ENCODE data around the gene NPTX2.
"Not testable (repeated sequence)": the region's sequence is repeated elsewhere in the genome, so short reads cannot be mapped to it uniquely, and the experiment has no call there.

NPTX2 gene, protein sequence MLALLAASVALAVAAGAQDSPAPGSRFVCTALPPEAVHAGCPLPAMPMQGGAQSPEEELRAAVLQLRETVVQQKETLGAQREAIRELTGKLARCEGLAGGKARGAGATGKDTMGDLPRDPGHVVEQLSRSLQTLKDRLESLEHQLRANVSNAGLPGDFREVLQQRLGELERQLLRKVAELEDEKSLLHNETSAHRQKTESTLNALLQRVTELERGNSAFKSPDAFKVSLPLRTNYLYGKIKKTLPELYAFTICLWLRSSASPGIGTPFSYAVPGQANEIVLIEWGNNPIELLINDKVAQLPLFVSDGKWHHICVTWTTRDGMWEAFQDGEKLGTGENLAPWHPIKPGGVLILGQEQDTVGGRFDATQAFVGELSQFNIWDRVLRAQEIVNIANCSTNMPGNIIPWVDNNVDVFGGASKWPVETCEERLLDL

DNA sequence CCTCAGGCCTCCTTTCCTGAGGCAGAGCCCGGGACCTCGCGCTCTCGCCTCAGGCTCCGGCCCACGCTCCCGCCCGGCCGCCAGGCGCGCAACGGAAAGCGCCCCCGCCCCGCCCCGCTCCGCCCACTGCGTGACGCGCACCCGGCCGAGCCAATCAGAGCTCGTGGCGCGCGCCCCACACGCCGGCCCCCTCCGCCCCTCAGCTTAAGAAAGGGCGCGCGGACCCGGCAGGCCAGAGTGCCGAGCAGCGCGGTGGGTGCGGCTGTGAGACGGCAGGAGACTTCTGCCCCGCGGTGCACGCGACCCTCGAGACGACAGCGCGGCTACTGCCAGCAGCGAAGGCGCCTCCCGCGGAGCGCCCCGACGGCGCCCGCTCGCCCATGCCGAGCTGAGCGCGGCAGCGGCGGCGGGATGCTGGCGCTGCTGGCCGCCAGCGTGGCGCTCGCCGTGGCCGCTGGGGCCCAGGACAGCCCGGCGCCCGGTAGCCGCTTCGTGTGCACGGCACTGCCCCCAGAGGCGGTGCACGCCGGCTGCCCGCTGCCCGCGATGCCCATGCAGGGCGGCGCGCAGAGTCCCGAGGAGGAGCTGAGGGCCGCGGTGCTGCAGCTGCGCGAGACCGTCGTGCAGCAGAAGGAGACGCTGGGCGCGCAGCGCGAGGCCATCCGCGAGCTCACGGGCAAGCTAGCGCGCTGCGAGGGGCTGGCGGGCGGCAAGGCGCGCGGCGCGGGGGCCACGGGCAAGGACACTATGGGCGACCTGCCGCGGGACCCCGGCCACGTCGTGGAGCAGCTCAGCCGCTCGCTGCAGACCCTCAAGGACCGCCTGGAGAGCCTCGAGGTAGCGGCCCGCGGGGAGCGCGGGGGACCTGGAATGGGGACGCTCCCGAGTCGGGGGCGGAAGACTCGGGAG, at the start of gene NPTX2:
Gene NPTX2, plus strand, starts transcription at position 235 of the 909 bp plus-strand sequence. Its CDS starts 177 bp downstream, at position 412.
- DNase-seq: no peak

DNA sequence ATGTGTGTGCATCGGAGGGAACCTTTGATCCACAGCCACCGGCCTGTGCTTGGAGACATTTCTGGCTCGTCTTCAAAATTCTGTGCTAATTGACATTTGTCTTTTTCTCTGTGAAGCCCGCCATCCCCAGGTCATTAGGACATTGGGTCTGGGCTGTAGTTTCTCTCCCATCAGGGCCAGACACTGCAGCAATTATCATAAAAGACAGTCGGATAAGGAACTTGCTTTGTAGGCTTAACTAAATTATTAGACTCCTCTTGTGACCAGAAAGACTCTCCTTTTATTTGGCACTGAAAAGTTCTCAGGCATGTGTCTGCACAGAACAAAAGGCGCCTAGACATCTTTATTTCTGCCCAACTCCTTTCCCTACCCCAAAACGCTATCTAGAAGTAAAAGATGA, 49.1 kb upstream of the NPTX2 start:
- DNase-seq: no peak

DNA sequence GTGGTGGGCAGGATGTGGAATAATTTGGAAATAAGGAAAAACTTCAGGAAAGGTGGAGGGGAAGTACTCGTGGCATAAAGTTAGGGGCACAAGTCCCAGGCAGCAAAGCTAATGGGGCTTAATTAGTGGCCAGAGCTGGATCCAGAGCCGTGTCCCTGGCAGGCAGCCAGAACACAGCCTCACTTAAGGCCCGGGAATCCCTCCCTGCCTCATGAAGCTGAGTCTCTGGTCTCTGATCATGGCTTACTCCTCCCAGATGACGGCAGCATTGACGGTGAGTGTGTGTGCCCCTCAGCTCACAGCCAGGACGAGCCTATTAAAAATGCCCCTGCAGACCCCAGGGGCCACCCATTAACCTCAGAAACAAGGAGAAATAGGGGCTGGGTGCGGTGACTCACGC, 48.2 kb upstream of the NPTX2 start:
- no peak for DNase-seq

DNA sequence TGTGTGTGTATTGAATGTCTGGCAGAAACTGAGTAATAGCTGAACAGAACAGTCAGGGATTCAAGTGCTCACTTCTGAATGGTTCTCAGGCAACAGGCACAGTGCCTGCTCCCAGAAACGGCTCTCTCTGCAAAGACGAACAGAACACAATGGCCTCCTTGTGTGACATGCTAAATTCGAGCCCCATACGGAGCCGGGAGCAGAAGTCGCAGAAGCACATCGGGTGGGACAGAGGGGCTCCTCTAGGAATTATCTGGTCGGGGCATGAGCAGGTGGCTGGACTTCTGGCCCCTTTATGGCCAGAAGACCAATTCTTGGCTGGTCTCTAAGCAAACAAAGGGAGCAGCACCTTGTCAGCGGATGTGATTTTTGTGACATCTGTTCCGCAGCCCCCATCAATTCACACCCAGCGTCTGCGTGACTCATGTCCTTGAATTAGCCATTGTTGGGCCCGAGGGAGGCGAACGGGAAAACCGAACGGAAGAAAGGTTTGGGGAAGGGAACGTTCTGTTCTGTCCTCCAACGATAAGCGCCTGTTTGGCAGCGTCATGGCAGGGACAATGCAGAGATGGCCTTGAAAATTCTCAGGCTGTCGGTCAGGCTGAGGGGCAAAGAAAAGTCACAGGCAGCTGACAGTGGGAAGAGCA, 47.3 kb upstream of the NPTX2 start:
- no peak for DNase-seq

DNA sequence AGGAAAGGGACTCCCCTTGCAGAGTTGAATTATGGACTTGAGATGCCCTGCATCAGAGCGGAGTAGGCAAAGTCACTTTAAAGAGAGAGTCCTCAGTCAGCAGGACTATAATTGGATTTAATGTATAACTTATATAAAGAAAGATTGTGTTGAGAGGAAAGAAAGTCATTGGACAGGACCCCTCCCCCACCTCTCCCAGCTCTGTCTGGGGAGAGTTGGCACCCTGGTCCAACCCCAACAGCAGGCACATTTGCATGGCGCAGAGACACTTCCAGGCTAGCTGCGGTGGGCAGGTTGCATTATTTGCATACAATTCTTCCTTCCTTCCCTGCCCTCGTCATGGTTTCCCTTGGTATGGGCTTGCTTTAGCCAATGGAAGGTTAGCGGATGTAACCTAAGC, 46.1 kb upstream of the NPTX2 start:
- DNase-seq: no peak

DNA sequence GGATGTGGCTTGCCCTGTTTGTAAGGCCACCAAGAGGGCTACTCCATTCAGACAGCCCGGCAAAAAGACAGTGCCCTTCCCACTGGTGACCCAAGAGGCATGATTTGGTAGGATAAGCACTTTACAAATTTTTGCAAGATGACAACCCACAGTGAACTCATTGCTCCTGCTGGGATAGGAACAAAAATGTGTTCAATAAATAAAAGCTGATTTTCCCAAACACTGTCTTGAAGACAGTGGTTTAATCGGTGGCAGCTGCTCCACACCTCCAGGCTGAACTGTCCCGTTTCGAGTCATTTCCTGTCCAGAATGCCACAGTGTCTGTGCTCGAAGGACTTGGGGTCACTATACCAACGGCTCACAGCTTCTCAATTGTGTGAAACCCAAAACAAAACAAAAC, 45.1 kb upstream of the NPTX2 start:
- DNase-seq: no peak

DNA sequence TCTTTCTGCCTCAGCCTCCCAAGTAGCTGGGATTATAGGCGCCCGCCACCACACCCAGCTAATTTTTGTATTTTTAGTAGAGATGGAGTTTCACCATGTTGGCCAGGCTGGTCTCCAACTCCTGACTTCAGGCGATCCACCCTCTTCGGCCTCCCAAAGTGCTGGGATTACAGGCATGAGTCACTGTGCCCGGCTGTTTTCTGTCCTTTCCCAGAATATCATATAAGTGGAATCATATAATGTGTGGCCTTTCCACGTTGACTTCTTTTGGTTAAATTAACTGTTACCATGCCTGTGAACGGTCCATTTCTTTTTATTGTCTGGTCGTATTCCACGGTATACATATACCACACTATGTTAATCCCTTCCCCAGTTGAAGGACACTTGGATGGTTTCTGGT, 44.4 kb upstream of the NPTX2 start:
- DNase-seq: not testable (repeated sequence)

DNA sequence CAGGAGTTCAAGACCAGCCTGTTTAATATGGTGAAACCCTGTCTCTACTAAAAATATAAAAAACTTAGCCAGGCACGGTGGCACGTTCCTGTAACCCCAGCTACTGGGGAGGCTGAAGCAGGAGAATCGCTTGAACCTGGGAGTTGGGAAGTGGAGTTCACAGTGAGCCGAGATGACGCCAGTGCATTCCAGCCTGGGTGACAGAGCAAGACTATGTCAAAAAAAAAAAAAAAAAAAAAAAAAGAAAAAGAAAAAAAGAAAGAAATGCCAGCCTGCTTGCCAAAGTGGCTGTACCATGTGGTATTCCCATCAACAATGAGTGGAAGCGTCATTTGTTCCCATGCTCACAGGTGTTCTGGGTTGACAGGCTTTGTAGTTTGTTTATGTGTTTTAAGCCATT, 43.3 kb upstream of the NPTX2 start:
- no peak for DNase-seq

DNA sequence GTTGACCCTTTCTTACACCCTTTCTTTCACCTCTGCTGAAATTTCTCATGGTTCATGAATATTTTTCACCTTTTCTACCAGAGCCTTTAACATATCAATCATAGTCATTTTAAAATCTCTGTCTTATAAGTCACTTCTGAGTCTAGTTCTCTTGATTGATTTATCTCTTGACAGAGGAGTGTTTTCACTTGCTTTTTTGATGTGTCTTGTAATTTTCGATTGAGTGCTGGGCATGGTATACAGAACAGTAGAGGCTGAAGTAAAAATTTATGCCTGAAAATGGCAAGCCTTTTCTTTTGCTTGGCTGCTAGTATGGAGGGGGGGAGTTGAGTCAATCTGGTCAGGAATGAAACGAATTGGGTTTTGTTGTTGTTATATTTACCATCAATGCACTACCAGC, 41.2 kb upstream of the NPTX2 start:
- DNase-seq: no peak

DNA sequence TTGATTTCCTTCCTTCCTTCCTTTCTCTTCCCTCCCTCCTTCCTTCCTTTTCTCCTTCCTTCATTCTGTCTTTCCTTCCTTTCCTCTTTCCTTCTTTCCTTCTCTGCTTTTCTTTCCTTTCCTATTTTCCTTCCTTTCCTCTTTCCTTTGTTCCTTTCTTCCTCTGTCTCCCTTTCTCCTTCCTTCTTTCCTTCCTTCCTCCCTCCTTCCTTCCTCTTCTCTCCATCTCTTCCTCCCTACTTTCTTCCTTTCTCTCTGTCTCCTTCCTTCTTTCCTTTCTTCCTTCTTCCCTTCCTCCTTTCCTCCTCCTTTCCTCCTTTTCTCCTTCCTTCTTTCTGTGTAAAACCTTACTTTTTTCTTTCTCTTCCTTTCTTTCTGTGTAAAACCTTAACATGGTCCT, 32.3 kb upstream of the NPTX2 start:
- no peak for DNase-seq

DNA sequence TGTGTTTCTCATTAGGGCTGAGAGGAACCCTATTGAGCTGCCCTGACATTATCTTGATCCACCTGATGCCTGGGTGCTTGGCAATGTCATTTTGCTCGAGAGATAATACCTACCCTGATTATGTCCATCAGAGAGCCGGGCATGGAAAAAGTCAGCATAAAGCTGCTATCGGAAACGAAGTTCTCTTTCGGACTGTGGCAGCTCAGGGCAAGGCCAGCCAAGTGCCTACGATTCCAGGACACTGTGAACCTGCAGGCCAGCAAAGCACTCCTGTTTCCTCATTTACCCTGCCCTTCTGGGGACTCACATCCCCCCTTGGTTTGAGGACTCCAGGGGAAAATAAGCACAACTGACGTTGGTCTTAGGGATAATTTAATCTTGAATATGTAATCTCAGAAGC, 25.2 kb upstream of the NPTX2 start:
- DNase-seq: no peak

DNA sequence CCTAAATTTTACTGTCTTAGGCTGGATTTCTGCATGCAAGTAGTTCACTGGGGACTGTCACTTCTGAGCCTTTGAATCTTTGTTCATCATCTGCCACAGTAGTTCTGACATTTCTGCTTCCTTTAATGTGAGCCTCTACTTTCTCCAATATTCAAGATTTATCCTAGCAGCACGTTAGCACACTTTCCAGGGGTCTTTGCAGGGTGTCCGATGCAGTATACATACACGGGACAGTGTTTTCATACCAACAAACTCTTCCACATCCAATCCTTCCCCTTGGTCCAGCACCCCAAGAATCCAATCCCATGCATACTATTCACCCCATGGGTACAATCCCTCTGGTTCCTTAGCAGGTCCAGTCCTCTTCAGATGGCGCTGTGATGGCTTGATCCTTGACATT, 22.7 kb upstream of the NPTX2 start:
- DNase-seq: no peak

DNA sequence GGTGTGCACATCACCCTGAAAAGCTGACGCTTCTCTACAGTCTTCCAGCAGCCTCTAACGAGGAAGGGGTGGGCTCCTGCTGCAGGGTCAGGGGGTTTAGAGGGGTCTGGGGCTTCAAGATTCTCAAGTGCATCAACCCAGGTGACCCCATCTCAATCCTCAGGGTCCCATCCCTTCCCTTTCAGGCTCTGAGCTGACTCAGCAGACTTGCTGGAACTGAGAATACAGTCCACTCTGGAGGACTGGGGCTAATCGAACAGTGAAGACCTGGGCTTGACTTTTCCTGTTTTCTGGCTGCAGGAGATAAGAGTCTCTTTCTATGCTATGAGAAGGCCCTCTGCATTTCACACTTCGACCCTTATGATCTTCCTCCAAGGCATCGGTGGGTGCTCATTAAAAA, 22.3 kb upstream of the NPTX2 start:
- DNase-seq: no peak

DNA sequence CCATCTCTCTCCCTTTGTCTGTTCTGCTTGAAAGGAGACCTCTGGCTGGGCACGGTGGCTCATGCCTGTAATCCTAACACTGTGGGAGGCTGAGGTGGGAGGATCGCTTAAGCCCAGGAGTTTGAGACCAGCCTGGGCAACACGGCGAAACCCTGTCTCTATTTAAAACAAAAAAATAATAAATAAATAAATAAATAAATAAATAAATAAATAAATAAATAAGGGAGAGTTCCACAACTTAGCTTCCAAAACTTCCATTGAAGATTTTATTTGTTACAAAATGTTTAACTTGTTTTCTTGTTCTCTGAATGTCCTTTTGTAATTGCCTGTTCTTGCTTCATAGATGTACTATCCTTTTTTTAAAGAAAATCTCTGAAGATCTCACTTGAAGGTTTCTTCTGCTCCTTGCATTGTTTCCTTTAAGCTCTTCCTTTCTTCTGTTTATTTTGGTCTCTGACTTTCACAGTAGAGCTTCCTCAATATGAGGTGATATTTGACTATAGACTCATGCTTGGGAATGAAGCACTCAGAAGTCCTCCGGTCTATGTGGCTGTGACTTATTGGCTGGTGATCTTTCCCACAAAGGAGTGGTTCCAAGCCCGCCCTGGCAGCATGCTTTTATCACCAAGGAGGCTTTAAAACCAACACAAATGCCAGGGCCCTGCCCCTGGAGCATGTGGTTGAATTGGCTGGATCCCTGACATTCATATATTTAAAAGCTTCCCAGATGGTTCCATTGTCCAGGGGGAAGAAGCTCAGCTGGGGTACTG, 18.1 kb upstream of the NPTX2 start:
- DNase-seq: no peak

DNA sequence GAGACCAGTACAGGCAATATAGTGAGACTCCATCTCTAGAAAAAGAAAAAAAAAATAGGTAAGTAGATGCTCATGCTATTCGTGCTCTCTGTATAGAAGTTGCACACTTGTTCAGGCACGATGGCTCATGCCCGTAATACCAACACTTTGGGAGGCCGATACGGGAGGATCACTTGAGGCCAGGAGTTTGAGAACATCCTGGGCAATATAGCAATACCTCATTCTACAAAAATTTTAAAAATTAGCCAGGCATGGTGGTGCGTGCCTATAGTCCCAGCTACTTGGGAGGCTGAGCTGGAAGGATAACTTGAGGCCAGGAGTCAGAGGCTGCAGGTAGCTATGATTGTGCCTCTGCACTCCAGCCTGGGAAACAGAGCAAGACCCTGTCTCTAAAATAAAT, 17.2 kb upstream of the NPTX2 start:
- no peak for DNase-seq

DNA sequence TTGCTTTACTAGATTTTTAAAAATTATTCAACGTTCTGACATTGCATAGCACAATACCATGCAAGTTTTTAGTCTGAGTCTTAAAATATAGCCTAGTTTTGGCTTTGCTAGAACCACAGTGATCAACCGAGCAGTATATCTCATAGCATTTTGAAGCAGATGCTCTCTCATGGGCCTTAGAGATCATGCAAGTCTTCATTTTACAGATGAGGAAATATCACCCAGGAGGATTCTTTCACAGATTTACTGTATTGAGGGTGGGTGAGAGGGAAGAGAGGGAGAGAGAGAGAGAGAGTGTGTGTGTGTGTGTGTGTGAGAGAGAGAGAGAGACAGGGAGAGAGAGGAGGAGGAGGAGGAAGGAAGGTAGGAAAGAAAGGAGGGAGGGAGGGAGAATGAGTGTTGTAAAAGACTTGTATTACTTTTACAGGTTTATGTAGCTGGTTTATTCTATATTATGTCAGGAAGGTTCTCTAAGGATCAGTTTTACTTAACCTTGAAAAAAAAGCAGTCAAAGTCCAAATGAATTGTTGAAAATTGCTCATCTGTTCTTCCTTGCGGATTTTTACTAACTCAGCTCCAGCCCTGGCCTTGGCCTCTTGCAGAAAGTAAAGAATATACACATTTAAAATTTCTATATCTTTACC, 14.2 kb upstream of the NPTX2 start:
- no peak for DNase-seq

DNA sequence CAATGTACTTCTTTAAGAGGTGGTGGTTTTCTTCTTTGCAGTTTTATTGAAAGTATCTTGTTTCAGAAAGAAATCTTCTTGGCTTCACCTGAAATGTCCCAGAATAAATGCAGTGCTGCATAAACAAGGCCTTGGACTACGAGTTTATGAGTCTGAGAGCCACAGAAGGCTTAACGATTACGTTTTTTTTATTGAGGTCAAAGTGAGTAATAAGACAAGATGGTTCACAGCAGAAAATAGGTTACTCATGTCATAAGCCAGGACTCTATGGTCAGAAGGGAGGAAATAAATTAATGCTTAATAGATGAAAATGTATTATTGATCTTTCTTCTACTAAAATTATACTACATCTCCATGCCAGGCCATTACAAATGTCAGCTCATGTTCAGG, 13.7 kb upstream of the NPTX2 start:
- DNase-seq: no peak

DNA sequence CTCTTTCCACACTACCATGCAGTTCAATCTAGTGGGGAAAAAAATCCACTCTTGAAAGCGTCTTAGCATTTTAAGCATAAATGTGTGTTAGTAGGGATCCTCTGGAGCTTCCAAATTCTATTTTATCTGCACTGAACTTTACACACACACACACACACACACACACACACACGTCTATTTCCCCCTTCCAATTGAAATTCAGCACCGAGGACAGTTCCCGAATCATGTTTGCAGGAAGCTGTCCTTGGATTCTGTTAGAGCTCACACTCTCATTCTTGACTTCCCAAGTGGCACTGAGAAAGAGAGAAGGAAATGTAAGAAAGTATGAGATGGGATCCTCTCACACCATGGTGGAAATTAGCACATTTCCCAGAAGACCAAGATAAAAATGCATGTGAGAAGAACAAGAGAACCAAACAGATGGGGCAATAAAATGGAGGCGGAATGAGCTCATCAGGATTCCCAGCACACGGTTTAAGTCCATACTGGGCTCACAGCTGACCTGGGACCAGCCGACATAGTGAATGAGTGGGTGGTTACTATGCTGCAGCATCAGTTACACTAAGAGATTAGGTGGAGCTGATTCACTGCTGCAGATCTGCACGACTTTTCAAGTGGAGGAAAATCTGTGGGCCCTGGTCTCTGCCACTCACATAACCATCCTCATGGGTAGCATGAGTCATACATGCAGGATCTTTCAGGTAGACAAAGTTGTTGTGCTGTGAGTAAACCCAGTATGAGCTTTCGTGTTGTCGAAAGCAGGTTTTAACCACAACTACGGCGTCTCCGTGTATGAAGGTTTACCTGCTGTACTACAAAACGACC, 3.3 kb upstream of the NPTX2 start:
- no peak for DNase-seq

DNA sequence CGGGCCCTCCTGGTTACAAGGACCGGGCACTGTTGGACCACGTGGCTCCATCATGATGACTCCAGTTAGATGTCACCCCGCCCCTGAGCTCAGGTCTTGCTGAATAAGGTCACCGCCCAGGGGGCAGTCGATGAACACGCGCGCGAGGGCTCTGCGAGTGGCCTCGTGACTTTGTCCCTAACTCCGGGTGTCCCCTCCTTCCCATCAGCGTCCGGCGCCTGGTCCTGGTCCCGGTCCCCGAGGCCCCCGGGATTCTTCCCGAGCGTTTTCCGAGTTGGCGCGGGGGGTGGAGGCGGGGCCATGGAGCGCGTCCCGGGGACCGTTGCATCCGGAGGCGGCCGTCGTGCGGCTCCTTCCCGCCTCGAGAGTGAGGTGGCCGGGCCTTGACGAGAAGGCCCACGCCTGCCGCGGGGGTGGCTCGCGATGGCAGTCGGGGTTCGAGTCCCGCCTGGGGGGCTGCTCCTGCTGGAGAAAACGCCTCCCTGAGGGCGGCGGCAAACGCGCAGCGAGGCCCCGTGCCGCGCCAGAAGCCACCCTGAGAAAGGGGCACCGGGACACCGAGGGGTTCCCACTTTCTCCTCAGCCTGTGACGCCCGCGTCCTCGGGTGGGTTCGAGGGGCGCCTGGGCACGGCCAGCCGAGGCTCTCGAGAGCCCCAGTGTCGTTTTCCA, 569 bp upstream of the NPTX2 start:
- DNase-seq: no peak

DNA sequence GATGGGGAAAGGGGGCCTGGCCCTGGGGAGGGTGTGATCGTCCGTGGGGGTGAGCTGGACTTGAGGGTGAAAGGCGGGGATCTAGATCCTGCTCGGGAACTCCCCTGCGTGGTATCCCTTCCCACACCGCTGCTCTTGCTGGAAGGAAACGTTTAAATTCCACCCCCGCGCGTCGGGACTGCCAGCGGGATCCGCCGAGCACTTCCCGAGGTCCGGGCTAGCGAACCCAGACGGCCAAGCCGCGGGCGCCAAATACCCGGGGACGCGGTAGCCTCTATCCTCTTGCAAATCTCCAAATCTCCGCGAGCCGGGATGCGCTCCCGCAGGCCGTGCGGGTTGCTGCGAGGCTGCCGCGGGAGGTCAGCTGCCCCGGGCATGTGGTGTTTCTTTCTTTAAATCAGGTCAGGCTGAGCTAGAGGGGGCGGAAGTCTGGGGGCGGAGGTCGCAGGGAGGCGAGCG, 904 bp downstream of the NPTX2 start:
- no peak for DNase-seq

DNA sequence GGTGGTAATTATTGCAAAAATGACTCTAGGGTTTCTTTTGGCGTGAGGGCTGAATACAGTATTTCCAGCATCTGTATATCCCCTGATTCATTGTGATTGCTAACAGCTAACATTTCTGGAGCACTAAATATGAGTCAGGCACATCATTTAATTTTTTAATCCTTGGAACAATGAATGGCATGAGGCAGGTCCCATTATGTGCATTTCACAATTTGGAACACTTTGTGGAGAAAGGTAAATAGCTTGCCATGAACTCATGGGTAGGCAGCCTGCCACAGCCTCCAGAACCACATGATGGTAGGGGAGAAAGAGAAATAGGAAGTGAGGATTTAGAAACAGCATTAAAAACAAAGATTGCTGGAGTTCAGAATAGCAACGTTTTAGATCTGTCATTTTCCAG, 1.7 kb downstream of the NPTX2 start:
- no peak for DNase-seq

Measured in NCI-H1694 (cell line).